Neural crest cell (in vitro differentiated cells): ENCODE results near the gene PTPRE. TPM values are rescaled to one million over a fixed set of nuclear protein-coding genes. Genes with fewer than 3 reads are reported as not detected.
A peak's percentile ranks its signal among the peaks of the same experiment; 100 is the strongest.

Experiments used
- DNase-seq: peaks from one replicate; pipeline ENCODE4 v3.0.0; 2021; ENCODE audit warnings: low read depth, mixed read lengths, low spot score
- H3K27ac Mint-ChIP-seq: one replicate; pipeline ENCODE4 v1.8.0; 2021; ENCODE audit warnings: mild to moderate bottlenecking, mixed read lengths; ENCODE audit not compliant: unreplicated experiment
- H3K27me3 Mint-ChIP-seq: 2 replicates; pipeline ENCODE4 v1.8.0; 2021; ENCODE audit warnings: low read depth, mild to moderate bottlenecking, mixed read lengths
- H3K36me3 Mint-ChIP-seq: 2 replicates; pipeline ENCODE4 v1.8.0; 2021; ENCODE audit warnings: low read depth, mild to moderate bottlenecking, mixed read lengths
- H3K4me1 Mint-ChIP-seq: 2 replicates; pipeline ENCODE4 v1.8.0; 2021; ENCODE audit warnings: mixed read lengths
- H3K4me3 Mint-ChIP-seq: one replicate; pipeline ENCODE4 v1.8.0; 2021; ENCODE audit warnings: mild to moderate bottlenecking, mixed read lengths
- H3K9me3 Mint-ChIP-seq: 2 replicates; pipeline ENCODE4 v1.8.0; 2021; ENCODE audit warnings: mixed read lengths
- CTCF ChIP-seq: fragments of 200-600 bp; sonication (generic); conservative IDR thresholded peaks from 2 replicates; pipeline ENCODE4 v1.5.0; 2021; ENCODE audit warnings: antibody characterized with exemption, mild to moderate bottlenecking
- total RNA-seq: library from RNA; stranded (reverse); gene quantifications from 2 replicates; pipeline ENCODE4 v1.2.1, GENCODE V29; 2021

Gene PTPRE
- total RNA-seq, 1 donor from 2014 or later = 2.3 TPM

- H3K4me3 Mint-ChIP-seq = no peak overlapping the region
- no peaks in the 10 kb centered on the region for H3K4me1 Mint-ChIP-seq
- DNase-seq = no peak
- H3K27me3 Mint-ChIP-seq = no peaks in the 10 kb centered on the region
- TF ChIP-seq CTCF = no peak
- H3K27ac Mint-ChIP-seq = peak overlapping the region; percentile 81
- no peaks in the 10 kb centered on the region for H3K36me3 Mint-ChIP-seq
- peaks cover 3% of the 10 kb centered on the region for H3K9me3 Mint-ChIP-seq
Measured at GRCh38 chr10:128071417-128071782, 164.5 kb downstream of the PTPRE start.

- H3K4me1 Mint-ChIP-seq = no peaks in the 10 kb centered on the region
- H3K9me3 Mint-ChIP-seq = peaks cover 3% of the 10 kb centered on the region
- no peak overlapping the region for H3K27ac Mint-ChIP-seq
- TF ChIP-seq CTCF = no peak
- no peaks in the 10 kb centered on the region for H3K36me3 Mint-ChIP-seq
- no peak for DNase-seq
- no peaks in the 10 kb centered on the region for H3K27me3 Mint-ChIP-seq
- no peak overlapping the region for H3K4me3 Mint-ChIP-seq
Measured at GRCh38 chr10:128072046-128072445, 165.1 kb downstream of the PTPRE start.

- Mint-ChIP-seq H3K4me3 (no peak overlapping the region), H3K27me3 (no peaks in the 10 kb centered on the region), H3K9me3 (no peaks in the 10 kb centered on the region), H3K36me3 (no peaks in the 10 kb centered on the region), H3K4me1 (no peaks in the 10 kb centered on the region), H3K27ac (no peak overlapping the region)
- no peak for DNase-seq
- TF ChIP-seq CTCF = no peak
Measured at GRCh38 chr10:128072941-128073645, 166.2 kb downstream of the PTPRE start.

- no peaks in the 10 kb centered on the region for H3K27me3 Mint-ChIP-seq
- no peaks in the 10 kb centered on the region for H3K9me3 Mint-ChIP-seq
- TF ChIP-seq CTCF = no peak
- H3K36me3 Mint-ChIP-seq = no peaks in the 10 kb centered on the region
- no peaks in the 10 kb centered on the region for H3K4me1 Mint-ChIP-seq
- H3K4me3 Mint-ChIP-seq = no peak overlapping the region
- DNase-seq = no peak
- no peak overlapping the region for H3K27ac Mint-ChIP-seq
Measured at GRCh38 chr10:128073890-128074289, 167.0 kb downstream of the PTPRE start.

GRCh38 chr10:128074589-128074988 is 167.7 kb downstream of the PTPRE start:
- Mint-ChIP-seq H3K4me3 (no peak overlapping the region), H3K9me3 (no peaks in the 10 kb centered on the region), H3K36me3 (no peaks in the 10 kb centered on the region), H3K27ac (no peak overlapping the region), H3K27me3 (no peaks in the 10 kb centered on the region), H3K4me1 (no peaks in the 10 kb centered on the region)
- no peak for TF ChIP-seq CTCF
- no peak for DNase-seq
